OCI-LY7 (cell line): ENCODE measurements around the gene SNX6. TPM values are rescaled to one million over a fixed set of nuclear protein-coding genes. Genes with fewer than 3 reads are reported as not detected.
"Not testable (repeated sequence)": the region's sequence is repeated elsewhere in the genome, so short reads cannot be mapped to it uniquely, and the experiment has no call there.

ENCODE experiments used
- BruUV-seq: library from RNA; stranded (reverse); fragments of 400-500 nt; replicated peaks from 2 replicates; lab custom pipeline; 2021; lab: Mats Ljungman, UMichigan
- CTCF ChIA-PET: fragments of 300-600 bp; sonication (Branson Sonifier 250); formaldehyde crosslinking; loops from one replicate; lab custom pipeline; 2022; ENCODE audit warnings: antibody characterized with exemption; ENCODE audit not compliant: unreplicated experiment; lab: Charles Lee
- POLR2A ChIA-PET: fragments of 300-600 bp; sonication (Branson Sonifier 250); formaldehyde crosslinking; loops from one replicate; lab custom pipeline; 2022; ENCODE audit warnings: antibody characterized with exemption; lab: Charles Lee
- DNase-seq: peaks from one replicate; pipeline ENCODE4 v3.0.0-alpha.2; 2015; ENCODE audit warnings: low spot score
- H2AFZ ChIP-seq: fragments of 200-600 bp; sonication (generic), shearing (Covaris generic); 2 replicates; pipeline ENCODE4 v1.6.1; 2014; ENCODE audit warnings: mild to moderate bottlenecking, antibody characterized with exemption, low read length, moderate library complexity
- H3K27ac ChIP-seq: fragments of 200-600 bp; sonication (generic); 2 replicates; pipeline ENCODE4 v1.5.1; 2014; ENCODE audit warnings: mixed run types, low read depth, mild to moderate bottlenecking, moderate library complexity, low read length, inconsistent platforms; ENCODE audit not compliant: poor library complexity, severe bottlenecking
- H3K36me3 ChIP-seq: fragments of 200-600 bp; sonication (generic); 2 replicates; pipeline ENCODE4 v1.6.1; 2014; ENCODE audit warnings: mild to moderate bottlenecking, antibody characterized with exemption, low read length, moderate library complexity, mixed read lengths; ENCODE audit not compliant: insufficient read depth
- H3K4me1 ChIP-seq: fragments of 200-600 bp; sonication (generic); 2 replicates; pipeline ENCODE4 v1.5.1; 2014; ENCODE audit warnings: mild to moderate bottlenecking, low read length; ENCODE audit not compliant: insufficient read depth, poor library complexity, severe bottlenecking
- H3K4me2 ChIP-seq: fragments of 200-600 bp; sonication (generic); 2 replicates; pipeline ENCODE4 v1.6.1; 2014; ENCODE audit warnings: mild to moderate bottlenecking, low read length
- H3K4me3 ChIP-seq: fragments of 200-600 bp; sonication (generic); 2 replicates; pipeline ENCODE4 v1.5.1; 2014; ENCODE audit warnings: mild to moderate bottlenecking, low read depth, low read length; ENCODE audit not compliant: poor library complexity, severe bottlenecking
- H3K79me2 ChIP-seq: fragments of 200-600 bp; sonication (generic); 2 replicates; pipeline ENCODE4 v1.6.1; 2016; ENCODE audit warnings: low read depth, mild to moderate bottlenecking, low read length, moderate library complexity, mixed read lengths; ENCODE audit not compliant: insufficient read depth
- H3K9me2 ChIP-seq: fragments of 200-600 bp; sonication (generic); 2 replicates; pipeline ENCODE4 v1.6.1; 2016; ENCODE audit warnings: mild to moderate bottlenecking, low read length, mixed read lengths; ENCODE audit not compliant: insufficient read depth
- H3K9me3 ChIP-seq: fragments of 200-600 bp; sonication (generic); 2 replicates; pipeline ENCODE4 v1.6.1; 2014; ENCODE audit warnings: mild to moderate bottlenecking, mixed run types, low read length, mixed read lengths
- H4K20me1 ChIP-seq: fragments of 200-600 bp; sonication (generic); 2 replicates; pipeline ENCODE4 v1.6.1; 2014; ENCODE audit warnings: mild to moderate bottlenecking, antibody characterized with exemption, low read length, moderate library complexity, mixed read lengths; ENCODE audit not compliant: insufficient read depth
- EZH2phosphoT487 ChIP-seq: fragments of 200-600 bp; sonication (generic); IDR thresholded peaks from 2 replicates; pipeline ENCODE4 v1.6.1; 2018; ENCODE audit warnings: low read depth, borderline replicate concordance, mild to moderate bottlenecking, mixed run types, antibody characterized with exemption, low read length, moderate library complexity, mixed read lengths
- intact Hi-C: fragments of 100-400 bp; cut with micrococcal nuclease; formaldehyde crosslinking; loops from one replicate; pipeline ENCODE4 v1.10.0; 2022; ENCODE audit not compliant: unreplicated experiment
- total RNA-seq, 2 experiments: library from RNA; depleted of rRNA in 1 of 2; stranded (reverse); fragments of >200 nt in 1 of 2; shearing (Covaris generic) in 1 of 2; gene quantifications; 2 replicates each; pipeline ENCODE4 v1.2.3, GENCODE V29; 2014 to 2022
- TF ChIP-seq, protein P1 (sequence below): fragments of 200-600 bp; sonication (generic); conservative IDR thresholded peaks from 2 replicates; pipeline ENCODE4 v1.5.1; 2014; ENCODE audit warnings: mild to moderate bottlenecking, antibody characterized with exemption, low read length, moderate library complexity, mixed read lengths

Gene SNX6
- total RNA-seq, 2 experiments from 2014 or later: 33.4 to 57.6 TPM

- CTCF ChIA-PET: no interaction called here
These were observed 61.1 kb downstream of the SNX6 start for GRCh38 chr14:34568803-34569202.

DNA sequence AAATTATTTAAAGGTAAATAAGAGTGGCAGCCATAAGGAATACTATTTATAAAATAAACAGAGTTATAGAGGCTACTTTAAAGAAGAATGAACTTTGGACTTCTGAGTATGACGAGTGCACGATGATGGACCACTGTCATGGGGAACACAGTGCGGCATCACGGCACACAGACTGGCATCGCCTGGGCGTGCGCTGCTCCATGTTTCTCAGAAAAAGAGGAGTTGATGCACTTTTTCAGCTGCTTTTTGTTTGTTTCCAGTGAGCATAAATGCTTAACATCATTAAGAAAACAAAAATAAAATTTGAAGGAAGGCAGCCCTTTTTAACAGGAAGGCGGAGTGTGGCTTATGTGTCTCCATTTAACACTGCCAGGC lies 67.2 kb downstream of the SNX6 start:
- no peak for DNase-seq
- POLR2A ChIA-PET: no interaction called here
- H4K20me1 ChIP-seq: no peaks in the 10 kb centered on the region
- TF ChIP-seq EZH2phosphoT487: no peak
- TF ChIP-seq, protein P1, sequence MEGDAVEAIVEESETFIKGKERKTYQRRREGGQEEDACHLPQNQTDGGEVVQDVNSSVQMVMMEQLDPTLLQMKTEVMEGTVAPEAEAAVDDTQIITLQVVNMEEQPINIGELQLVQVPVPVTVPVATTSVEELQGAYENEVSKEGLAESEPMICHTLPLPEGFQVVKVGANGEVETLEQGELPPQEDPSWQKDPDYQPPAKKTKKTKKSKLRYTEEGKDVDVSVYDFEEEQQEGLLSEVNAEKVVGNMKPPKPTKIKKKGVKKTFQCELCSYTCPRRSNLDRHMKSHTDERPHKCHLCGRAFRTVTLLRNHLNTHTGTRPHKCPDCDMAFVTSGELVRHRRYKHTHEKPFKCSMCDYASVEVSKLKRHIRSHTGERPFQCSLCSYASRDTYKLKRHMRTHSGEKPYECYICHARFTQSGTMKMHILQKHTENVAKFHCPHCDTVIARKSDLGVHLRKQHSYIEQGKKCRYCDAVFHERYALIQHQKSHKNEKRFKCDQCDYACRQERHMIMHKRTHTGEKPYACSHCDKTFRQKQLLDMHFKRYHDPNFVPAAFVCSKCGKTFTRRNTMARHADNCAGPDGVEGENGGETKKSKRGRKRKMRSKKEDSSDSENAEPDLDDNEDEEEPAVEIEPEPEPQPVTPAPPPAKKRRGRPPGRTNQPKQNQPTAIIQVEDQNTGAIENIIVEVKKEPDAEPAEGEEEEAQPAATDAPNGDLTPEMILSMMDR: no peak
- no TSS peak for BruUV-seq
- CTCF ChIA-PET: no interaction called here
- peaks cover 52% of the 10 kb centered on the region for H3K36me3 ChIP-seq
- no peak overlapping the region for H2AFZ ChIP-seq
- H3K9me2 ChIP-seq: no peaks in the 10 kb centered on the region
- intact Hi-C loops: loop anchor here (10.0 kb wide), 1 partner anchor 202 kb away; no protein-coding TSS in a partner anchor
- H3K4me2 ChIP-seq: no peak overlapping the region
- H3K27ac ChIP-seq: no peak overlapping the region
- H3K4me3 ChIP-seq: no peak overlapping the region
- H3K79me2 ChIP-seq: no peaks in the 10 kb centered on the region
- no peaks in the 10 kb centered on the region for H3K4me1 ChIP-seq
- H3K9me3 ChIP-seq: no peaks in the 10 kb centered on the region

More at GRCh38 chr14:34568803-34569202, 61.1 kb downstream of the SNX6 start:
- Histone ChIP-seq H3K9me3 (no peaks in the 10 kb centered on the region), H3K4me2 (no peak overlapping the region), H3K4me1 (no peaks in the 10 kb centered on the region), H3K79me2 (no peaks in the 10 kb centered on the region), H3K27ac (no peak overlapping the region), H4K20me1 (no peaks in the 10 kb centered on the region), H3K9me2 (no peaks in the 10 kb centered on the region), H3K4me3 (no peak overlapping the region), H3K36me3 (peaks cover 88% of the 10 kb centered on the region), H2AFZ (no peak overlapping the region)
- no TSS peak for BruUV-seq
- intact Hi-C loops: loop anchor here (10.0 kb wide), 1 partner anchor 196 kb away; no protein-coding TSS in a partner anchor
- DNase-seq: no peak
- TF ChIP-seq EZH2phosphoT487: no peak
- TF ChIP-seq, protein P1: no peak
- POLR2A ChIA-PET: interaction anchor here (0.7 kb wide), 1 partner anchor 22 kb away, joined by 3 read pairs; no protein-coding TSS in a partner anchor

GRCh38 chr14:34562037-34562775 lies 67.7 kb downstream of the SNX6 start:
- H3K4me1 ChIP-seq, H3K27ac ChIP-seq, H3K79me2 ChIP-seq, H3K4me2 ChIP-seq, DNase-seq, H4K20me1 ChIP-seq, H3K9me3 ChIP-seq, CTCF ChIA-PET, H3K4me3 ChIP-seq, H2AFZ ChIP-seq, H3K9me2 ChIP-seq, POLR2A ChIA-PET: not testable (repeated sequence)
- H3K36me3 ChIP-seq: peaks cover 46% of the 10 kb centered on the region
- TSS peak; percentile 76 for BruUV-seq
- intact Hi-C loops: loop anchor here (10.0 kb wide), 1 partner anchor 203 kb away; no protein-coding TSS in a partner anchor

DNA sequence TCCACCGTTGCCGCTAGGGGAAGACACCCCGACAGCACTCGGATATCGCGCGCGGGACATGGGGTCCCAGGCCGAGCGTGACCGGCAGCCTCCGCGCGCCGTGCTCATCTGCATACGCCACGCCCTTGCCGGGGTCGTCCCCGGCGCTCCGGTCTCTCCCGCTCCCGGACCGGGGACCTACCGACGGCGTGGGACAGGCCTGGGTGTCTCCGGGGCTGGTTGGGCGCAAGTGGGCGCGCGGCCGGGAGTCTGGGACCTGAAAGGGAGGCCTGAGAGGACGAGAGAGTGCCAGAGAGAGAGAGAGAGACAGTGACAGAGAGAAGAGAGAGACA lies 73.5 kb downstream of the SNX6 start:
- POLR2A ChIA-PET, H3K36me3 ChIP-seq, H3K79me2 ChIP-seq: not testable (repeated sequence)

More for the DNA sequence above, 73.5 kb downstream of the SNX6 start:
- DNase-seq, H3K27ac ChIP-seq, H3K9me2 ChIP-seq, H3K4me3 ChIP-seq, intact Hi-C loops, CTCF ChIA-PET, H3K4me2 ChIP-seq, BruUV-seq, H3K9me3 ChIP-seq, H2AFZ ChIP-seq, H4K20me1 ChIP-seq: not testable (repeated sequence)
- H3K4me1 ChIP-seq: peaks cover 12% of the 10 kb centered on the region
